K562 (cell line): Measurements from ENCODE around the gene SH3BP2. TPM values are rescaled to one million over a fixed set of nuclear protein-coding genes. Genes with fewer than 3 reads are reported as not detected.

Experiments
- CHD7 ChIP-seq: fragments of 200-600 bp; sonication (generic); IDR thresholded peaks from one replicate; pipeline ENCODE4 v1.6.1; 2012; ENCODE audit warnings: mild to moderate bottlenecking, low read depth, low read length, inconsistent platforms
- REST ChIP-seq, 2 experiments: fragments of 450-650 bp; formaldehyde crosslinking in 1 of 2; IDR thresholded peaks; 2 replicates each; pipeline versions ENCODE4 v1.4.0 to v1.6.1; 2014 to 2020; ENCODE audit warnings: mild to moderate bottlenecking in 2 of 2, borderline replicate concordance in 1 of 2, low read depth in 1 of 2
- ZNF146 ChIP-seq: IDR thresholded peaks from one replicate; pipeline ENCODE4 v1.6.1; 2018; ENCODE audit warnings: missing compliant biosample characterization; ENCODE audit not compliant: unreplicated experiment
- ZNF586 ChIP-seq: fragments of 450-650 bp; formaldehyde crosslinking; conservative IDR thresholded peaks from 2 replicates; pipeline ENCODE4 v1.4.0; 2020; ENCODE audit warnings: mild to moderate bottlenecking, moderate library complexity
- polyA plus RNA-seq, 8 experiments: library from polyadenylated mRNA; depleted of rRNA in 4 of 8; stranded (reverse) in 5 of 8; unstranded in 3 of 8; fragments of >200 nt; fragmentation: Nextera tagmentation in 2 of 8; fragmentation: Illumina TruSeq in 1 of 8; extraction: Ambion mirVana in 2 of 8; extraction: Trizol in 1 of 8; gene quantifications; 2 replicates each; pipeline versions ENCODE4 v1.2.1 to v1.2.3, GENCODE V29; 2011 to 2014; ENCODE audit warnings: inconsistent platforms in 1 of 8, missing spikeins in 1 of 8
- total RNA-seq, 7 experiments: library from RNA; depleted of rRNA in 6 of 7; stranded (reverse); fragments of >200 nt in 6 of 7; fragmentation: Illumina TruSeq in 2 of 7; extraction: Trizol in 2 of 7; gene quantifications; 2 replicates each; pipeline versions ENCODE4 v1.2.1 to v1.2.3, GENCODE V29; 2011 to 2021; ENCODE audit warnings: low replicate concordance in 1 of 7

The SH3BP2 gene
- total and polyA plus RNA-seq, 9 of the 15 experiments (the other 6 are each of a cell fraction or from before 2014, with no cell fraction given), result 0.34 to 16.0 (median 5.1) TPM

GRCh38 chr4:2755821-2756690 is 36.8 kb upstream of the SH3BP2 start, which contains the start of gene TNIP2 (continued):
- TF ChIP-seq REST (IDR thresholded peaks at IDR 0.05; ENCODE audit: borderline replicate concordance) (no peak; the same call in 1 of the 2 replicates), REST (CRISPR knock-in tag; IDR thresholded peaks at IDR 0.05; ENCODE audit: low read depth) (peak; percentile 75; the same call in 1 of the 2 replicates), CHD7 (no peak), ZNF586 (no peak), ZNF146 (CRISPR knock-in tag) (no peak)
